ENCODE data around the gene MYT1. TPM values are rescaled to one million over a fixed set of nuclear protein-coding genes. Genes with fewer than 3 reads are reported as not detected.

The MYT1 gene
- total RNA-seq, 1 donor from 2014 or later = 0.74 TPM

DNA sequence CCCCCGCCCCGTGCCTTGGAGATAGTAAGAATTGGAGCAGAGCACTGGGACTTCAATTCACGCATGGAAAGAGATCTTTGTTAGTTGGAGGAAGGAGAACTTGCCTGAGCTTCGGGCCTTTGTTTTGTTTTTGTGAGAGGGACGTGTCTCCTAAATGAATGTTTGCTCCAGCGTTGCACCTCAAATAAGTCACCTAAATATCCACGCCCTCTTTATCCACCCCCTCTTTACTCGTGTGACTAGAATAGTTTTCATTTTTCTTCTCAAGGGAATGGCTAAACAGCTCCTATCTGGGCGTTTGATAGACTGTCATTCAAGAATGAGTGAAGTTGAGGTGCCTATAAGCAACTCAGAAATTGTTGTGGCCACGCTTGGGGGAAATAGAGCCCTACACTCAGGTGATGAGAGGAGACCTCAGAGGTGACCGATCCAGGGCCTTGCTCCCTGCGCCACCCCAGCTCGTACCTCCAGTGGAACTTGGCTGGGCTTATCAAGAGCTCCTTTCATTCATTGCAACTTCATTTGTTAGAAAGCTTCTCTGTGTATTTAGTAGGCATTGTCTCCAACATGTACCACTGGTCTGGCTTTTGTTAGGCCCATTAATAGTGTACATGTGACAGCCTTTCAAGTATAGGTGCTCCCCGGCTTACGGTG lies 92.2 kb downstream of the MYT1 start:
- H3K4me3 Mint-ChIP-seq (ENCODE audit: unreplicated experiment) = peak overlapping the region; percentile 93
- no peaks in the 10 kb centered on the region for H3K9me3 Mint-ChIP-seq (ENCODE audit: unreplicated experiment)
- peaks cover 6% of the 10 kb centered on the region for H3K27me3 Mint-ChIP-seq (ENCODE audit: unreplicated experiment)
- peaks cover 49% of the 10 kb centered on the region for H3K4me1 Mint-ChIP-seq (ENCODE audit: unreplicated experiment)
- TF ChIP-seq, protein P1, sequence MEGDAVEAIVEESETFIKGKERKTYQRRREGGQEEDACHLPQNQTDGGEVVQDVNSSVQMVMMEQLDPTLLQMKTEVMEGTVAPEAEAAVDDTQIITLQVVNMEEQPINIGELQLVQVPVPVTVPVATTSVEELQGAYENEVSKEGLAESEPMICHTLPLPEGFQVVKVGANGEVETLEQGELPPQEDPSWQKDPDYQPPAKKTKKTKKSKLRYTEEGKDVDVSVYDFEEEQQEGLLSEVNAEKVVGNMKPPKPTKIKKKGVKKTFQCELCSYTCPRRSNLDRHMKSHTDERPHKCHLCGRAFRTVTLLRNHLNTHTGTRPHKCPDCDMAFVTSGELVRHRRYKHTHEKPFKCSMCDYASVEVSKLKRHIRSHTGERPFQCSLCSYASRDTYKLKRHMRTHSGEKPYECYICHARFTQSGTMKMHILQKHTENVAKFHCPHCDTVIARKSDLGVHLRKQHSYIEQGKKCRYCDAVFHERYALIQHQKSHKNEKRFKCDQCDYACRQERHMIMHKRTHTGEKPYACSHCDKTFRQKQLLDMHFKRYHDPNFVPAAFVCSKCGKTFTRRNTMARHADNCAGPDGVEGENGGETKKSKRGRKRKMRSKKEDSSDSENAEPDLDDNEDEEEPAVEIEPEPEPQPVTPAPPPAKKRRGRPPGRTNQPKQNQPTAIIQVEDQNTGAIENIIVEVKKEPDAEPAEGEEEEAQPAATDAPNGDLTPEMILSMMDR (IDR thresholded peaks at IDR 0.05; ENCODE audit: unreplicated experiment) = no peak
- H3K36me3 Mint-ChIP-seq (ENCODE audit: low read depth, unreplicated experiment) = peaks cover 5% of the 10 kb centered on the region
- peak overlapping the region; percentile 83 for H3K27ac Mint-ChIP-seq (ENCODE audit: unreplicated experiment)
- no peak for DNase-seq (ENCODE audit: low spot score)

DNA sequence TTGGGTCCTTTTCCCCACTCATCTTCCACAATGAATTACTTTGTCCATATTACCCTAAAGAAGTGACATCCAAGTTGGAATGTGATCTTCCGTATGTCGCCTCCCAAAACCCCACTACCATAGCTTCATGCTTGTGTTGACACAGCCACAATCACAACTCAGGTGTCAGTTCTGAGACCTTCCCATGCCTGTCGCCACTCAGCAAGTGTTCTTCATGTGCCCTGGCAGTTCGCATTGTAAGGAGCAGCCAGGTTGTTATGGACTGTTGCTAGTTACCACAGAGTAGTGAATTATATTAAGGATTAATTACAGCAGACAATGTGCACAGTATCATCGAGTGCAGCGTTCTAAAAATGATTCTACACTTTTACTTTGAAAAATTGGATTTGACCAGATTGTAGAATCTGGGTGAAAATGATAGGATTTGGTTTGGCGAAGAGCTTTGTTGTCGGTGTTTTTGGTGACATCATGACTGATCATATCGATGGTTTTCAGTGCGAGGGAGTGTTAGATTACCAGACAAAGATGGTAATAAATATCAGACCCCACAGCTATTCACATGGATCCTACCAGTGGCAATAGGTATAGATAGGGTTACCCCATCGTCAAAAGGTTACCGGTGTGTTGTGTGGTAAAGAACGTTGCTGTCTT lies 93.0 kb downstream of the MYT1 start:
- Mint-ChIP-seq H3K4me1 (ENCODE audit: unreplicated experiment) (peaks cover 52% of the 10 kb centered on the region), H3K27ac (ENCODE audit: unreplicated experiment) (peak overlapping the region; percentile 55), H3K27me3 (ENCODE audit: unreplicated experiment) (peaks cover 6% of the 10 kb centered on the region), H3K4me3 (ENCODE audit: unreplicated experiment) (peak overlapping the region; percentile 93), H3K36me3 (ENCODE audit: low read depth, unreplicated experiment) (peaks cover 5% of the 10 kb centered on the region), H3K9me3 (ENCODE audit: unreplicated experiment) (no peaks in the 10 kb centered on the region)
- TF ChIP-seq, protein P1 (IDR thresholded peaks at IDR 0.05; ENCODE audit: unreplicated experiment) = no peak
- DNase-seq (ENCODE audit: low spot score) = no peak

DNA sequence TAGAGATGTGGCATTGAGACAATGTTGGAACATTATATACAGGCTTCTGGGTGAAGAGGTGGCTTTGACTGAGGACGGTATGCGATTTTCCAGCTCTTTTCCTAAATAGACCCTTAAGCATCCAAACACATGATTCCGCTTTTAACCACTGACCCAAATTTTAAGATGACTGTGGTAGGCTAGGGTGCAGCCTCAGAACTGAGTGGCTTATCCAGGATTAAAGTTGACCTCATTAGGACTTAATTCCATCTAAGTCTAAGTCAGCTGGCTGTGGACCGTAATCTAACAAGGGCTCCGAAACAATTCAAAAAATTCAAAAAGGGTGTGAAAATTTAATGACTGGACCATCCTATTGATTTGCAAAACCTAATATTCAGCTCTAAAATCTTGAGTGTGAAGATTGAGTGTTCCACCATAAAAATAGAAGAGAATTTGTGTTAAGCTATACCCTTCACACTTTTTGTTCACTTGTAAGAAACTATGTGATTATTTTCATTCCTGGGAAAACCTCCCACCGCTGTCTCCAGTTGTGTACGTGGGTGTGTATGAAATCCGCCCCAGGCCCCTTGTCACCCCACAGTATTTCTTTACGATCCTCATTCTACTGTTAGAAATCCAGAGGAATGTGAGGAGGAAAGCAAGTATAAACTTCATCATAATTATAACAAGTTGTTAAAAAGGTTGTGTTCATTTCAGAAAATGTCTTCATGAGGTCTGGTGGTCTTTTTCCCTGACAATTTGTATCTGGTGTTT lies 94.0 kb downstream of the MYT1 start:
- Mint-ChIP-seq H3K9me3 (ENCODE audit: unreplicated experiment) (no peaks in the 10 kb centered on the region), H3K27ac (ENCODE audit: unreplicated experiment) (no peak overlapping the region), H3K27me3 (ENCODE audit: unreplicated experiment) (peaks cover 6% of the 10 kb centered on the region), H3K4me3 (ENCODE audit: unreplicated experiment) (no peak overlapping the region), H3K4me1 (ENCODE audit: unreplicated experiment) (peaks cover 54% of the 10 kb centered on the region), H3K36me3 (ENCODE audit: low read depth, unreplicated experiment) (peaks cover 9% of the 10 kb centered on the region)
- DNase-seq (ENCODE audit: low spot score) = no peak
- TF ChIP-seq, protein P1 (IDR thresholded peaks at IDR 0.05; ENCODE audit: unreplicated experiment) = no peak

DNA sequence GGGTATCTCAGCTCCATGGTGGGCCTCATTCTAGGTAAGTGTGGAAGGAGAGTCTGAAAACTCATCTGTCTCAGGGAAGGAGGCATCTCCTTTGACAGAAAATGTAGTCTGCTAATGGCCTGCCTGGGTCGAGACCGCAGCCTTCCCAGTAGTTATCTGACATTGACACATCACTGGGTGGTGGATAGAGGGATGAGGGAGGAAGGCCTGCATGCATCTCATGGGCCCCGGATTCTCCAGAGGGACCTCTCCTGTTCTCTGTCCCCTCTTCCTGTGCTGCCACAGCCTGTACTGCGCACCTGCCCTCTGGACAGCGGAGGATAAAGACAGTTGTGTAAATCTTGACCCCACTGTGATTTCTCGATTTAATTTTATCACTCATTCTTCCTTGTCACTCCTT lies 96.0 kb downstream of the MYT1 start:
- H3K36me3 Mint-ChIP-seq (ENCODE audit: low read depth, unreplicated experiment) = peaks cover 9% of the 10 kb centered on the region
- no peak for DNase-seq (ENCODE audit: low spot score)
- peaks cover 49% of the 10 kb centered on the region for H3K4me1 Mint-ChIP-seq (ENCODE audit: unreplicated experiment)
- H3K27ac Mint-ChIP-seq (ENCODE audit: unreplicated experiment) = peak overlapping the region; percentile 26
- TF ChIP-seq, protein P1 (IDR thresholded peaks at IDR 0.05; ENCODE audit: unreplicated experiment) = no peak
- H3K9me3 Mint-ChIP-seq (ENCODE audit: unreplicated experiment) = no peaks in the 10 kb centered on the region
- H3K4me3 Mint-ChIP-seq (ENCODE audit: unreplicated experiment) = peak overlapping the region; percentile 29
- H3K27me3 Mint-ChIP-seq (ENCODE audit: unreplicated experiment) = peaks cover 6% of the 10 kb centered on the region

Measured in endothelial cell (in vitro differentiated cells).